Measurements from ENCODE around the gene CDH22. TPM values are rescaled to one million over a fixed set of nuclear protein-coding genes. Genes with fewer than 3 reads are reported as not detected.

Gene CDH22
- total RNA-seq, 1 donor from 2014 or later = 0.14 TPM

DNA sequence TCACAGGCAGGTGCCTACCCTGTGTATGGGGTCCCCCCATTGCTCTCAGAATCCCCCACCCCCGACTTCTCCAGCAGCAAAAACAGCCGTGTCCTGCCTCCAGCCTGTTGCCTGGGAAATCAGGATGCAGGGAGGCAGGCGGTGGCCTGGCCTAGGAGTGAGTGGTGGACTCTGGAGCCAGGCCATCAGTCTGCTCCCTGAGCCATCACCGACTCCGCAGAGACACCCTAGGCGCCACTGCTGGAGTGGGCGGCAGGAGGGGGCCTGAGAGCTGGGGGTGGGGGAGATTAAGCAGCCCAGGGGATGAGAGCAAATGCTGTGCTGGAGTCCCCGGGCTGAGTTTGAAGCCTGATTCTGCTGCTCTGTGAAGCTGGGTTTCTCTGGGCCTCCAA, 97.0 kb downstream of the CDH22 start:
- Mint-ChIP-seq H3K27ac (no peak overlapping the region), H3K27me3 (peaks cover 34% of the 10 kb centered on the region)

DNA sequence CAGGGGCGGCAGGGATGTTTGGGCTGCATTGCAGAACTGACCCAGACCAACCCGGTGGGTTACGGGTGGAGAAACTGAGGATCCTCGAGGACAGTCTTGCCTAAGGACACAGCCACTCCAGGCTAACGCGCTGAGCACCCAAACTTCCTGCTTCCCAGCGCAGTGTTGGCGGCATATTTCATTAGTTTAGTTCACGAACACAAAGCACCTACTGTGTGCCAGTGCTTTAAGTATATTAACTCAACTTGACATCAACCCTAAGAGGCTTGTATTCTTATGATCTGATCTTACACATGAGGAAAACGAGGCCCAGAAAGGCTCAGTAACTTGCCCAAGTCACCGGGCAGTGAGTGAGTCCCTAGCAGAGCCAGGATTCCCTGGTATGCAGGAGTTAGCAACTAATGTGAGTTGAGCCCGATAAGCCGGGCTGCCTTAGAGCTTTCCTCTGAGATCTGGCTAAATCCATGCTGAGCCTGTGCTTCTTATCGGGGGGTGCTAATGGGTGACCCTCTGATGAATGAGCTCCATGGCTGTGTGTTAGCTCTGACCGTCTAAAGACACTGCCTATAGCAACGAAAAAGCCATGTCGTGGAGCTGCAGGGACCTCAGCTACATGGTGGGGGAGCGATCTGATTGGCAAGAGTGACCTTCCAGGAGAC, 97.5 kb downstream of the CDH22 start:
- Mint-ChIP-seq H3K36me3 (ENCODE audit: insufficient read depth) (no peaks in the 10 kb centered on the region), H3K27me3 (peaks cover 39% of the 10 kb centered on the region), H3K9me3 (ENCODE audit: low read depth) (no peaks in the 10 kb centered on the region), H3K4me1 (ENCODE audit: low read depth) (peaks cover 2% of the 10 kb centered on the region), H3K4me3 (ENCODE audit: low read depth) (no peak overlapping the region), H3K27ac (no peak overlapping the region)
- no peak for DNase-seq (ENCODE audit: low spot score, unreplicated experiment)
- TF ChIP-seq CTCF (IDR thresholded peaks at IDR 0.05; ENCODE audit: unreplicated experiment) = no peak

More for the DNA sequence above, 97.0 kb downstream of the CDH22 start:
- no peak for DNase-seq (ENCODE audit: low spot score, unreplicated experiment)
- Mint-ChIP-seq H3K4me1 (ENCODE audit: low read depth) (peaks cover 2% of the 10 kb centered on the region), H3K9me3 (ENCODE audit: low read depth) (no peaks in the 10 kb centered on the region), H3K4me3 (ENCODE audit: low read depth) (no peak overlapping the region), H3K36me3 (ENCODE audit: insufficient read depth) (no peaks in the 10 kb centered on the region)
- TF ChIP-seq CTCF (IDR thresholded peaks at IDR 0.05; ENCODE audit: unreplicated experiment) = no peak

DNA sequence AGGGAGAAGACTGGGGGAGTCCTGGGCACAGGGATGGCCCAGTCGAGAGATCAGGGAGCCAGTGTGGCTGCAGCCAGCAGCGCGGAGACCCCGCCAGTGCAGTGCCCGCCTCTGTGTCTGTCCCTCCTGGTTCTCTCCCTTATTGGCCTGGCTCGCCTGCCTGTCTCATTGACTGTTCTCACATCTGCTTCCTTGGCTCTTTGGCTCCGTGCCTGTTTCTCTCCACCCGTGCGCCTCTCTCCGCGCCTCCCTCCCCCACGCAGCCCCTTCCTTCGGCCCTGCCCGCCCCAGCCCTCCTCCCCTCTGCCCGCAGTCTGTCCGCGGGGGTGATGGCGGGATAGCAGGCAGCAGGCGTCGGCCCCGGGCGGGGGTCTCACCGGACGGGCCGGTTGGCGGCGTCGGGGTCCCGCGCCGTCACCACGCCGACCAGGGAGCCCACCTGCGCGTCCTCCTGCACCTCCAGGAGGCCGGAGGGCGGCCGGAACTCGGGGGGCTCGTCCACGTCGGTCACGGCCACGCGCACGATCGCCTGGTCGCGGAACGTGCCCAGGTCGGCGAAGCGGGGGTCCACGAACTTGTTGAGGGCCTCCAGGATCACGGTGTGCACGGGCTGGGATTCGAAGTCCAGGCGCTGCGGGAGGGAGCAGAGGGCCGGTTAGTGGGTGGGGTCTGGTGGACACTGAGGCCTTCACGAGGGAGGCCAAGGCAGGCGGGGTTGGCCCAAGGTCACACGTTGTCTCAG, 98.2 kb downstream of the CDH22 start:
- H3K27ac Mint-ChIP-seq = no peak overlapping the region
- no peaks in the 10 kb centered on the region for H3K36me3 Mint-ChIP-seq (ENCODE audit: insufficient read depth)
- DNase-seq (ENCODE audit: low spot score, unreplicated experiment) = no peak

GRCh38 chr20:46207793-46208192, 100.5 kb downstream of the CDH22 start:
- Mint-ChIP-seq H3K4me1 (ENCODE audit: low read depth) (no peaks in the 10 kb centered on the region), H3K9me3 (ENCODE audit: low read depth) (no peaks in the 10 kb centered on the region), H3K36me3 (ENCODE audit: insufficient read depth) (no peaks in the 10 kb centered on the region), H3K4me3 (ENCODE audit: low read depth) (no peak overlapping the region), H3K27ac (no peak overlapping the region), H3K27me3 (peaks cover 47% of the 10 kb centered on the region)
- no peak for TF ChIP-seq CTCF (IDR thresholded peaks at IDR 0.05; ENCODE audit: unreplicated experiment)
- no peak for DNase-seq (ENCODE audit: low spot score, unreplicated experiment)

More for the DNA sequence above, 98.2 kb downstream of the CDH22 start:
- Mint-ChIP-seq H3K27me3 (peaks cover 43% of the 10 kb centered on the region), H3K9me3 (ENCODE audit: low read depth) (no peaks in the 10 kb centered on the region), H3K4me3 (ENCODE audit: low read depth) (no peak overlapping the region), H3K4me1 (ENCODE audit: low read depth) (no peaks in the 10 kb centered on the region)
- TF ChIP-seq CTCF (IDR thresholded peaks at IDR 0.05; ENCODE audit: unreplicated experiment) = no peak

GRCh38 chr20:46206992-46207549, 101.2 kb downstream of the CDH22 start:
- Mint-ChIP-seq H3K27me3 (peaks cover 47% of the 10 kb centered on the region), H3K36me3 (ENCODE audit: insufficient read depth) (no peaks in the 10 kb centered on the region)
- TF ChIP-seq CTCF (IDR thresholded peaks at IDR 0.05; ENCODE audit: unreplicated experiment) = no peak

More at GRCh38 chr20:46206992-46207549, 101.2 kb downstream of the CDH22 start:
- Mint-ChIP-seq H3K4me1 (ENCODE audit: low read depth) (no peaks in the 10 kb centered on the region), H3K27ac (no peak overlapping the region), H3K9me3 (ENCODE audit: low read depth) (no peaks in the 10 kb centered on the region), H3K4me3 (ENCODE audit: low read depth) (no peak overlapping the region)
- DNase-seq (ENCODE audit: low spot score, unreplicated experiment) = no peak

Measured in progenitor cell of endocrine pancreas (in vitro differentiated cells).